ENCODE measurements around the gene NFKBIE.

The NFKBIE gene

GRCh38 chr6:44221961-44222335 is 43.4 kb downstream of the NFKBIE start:
- TF ChIP-seq, protein P1, sequence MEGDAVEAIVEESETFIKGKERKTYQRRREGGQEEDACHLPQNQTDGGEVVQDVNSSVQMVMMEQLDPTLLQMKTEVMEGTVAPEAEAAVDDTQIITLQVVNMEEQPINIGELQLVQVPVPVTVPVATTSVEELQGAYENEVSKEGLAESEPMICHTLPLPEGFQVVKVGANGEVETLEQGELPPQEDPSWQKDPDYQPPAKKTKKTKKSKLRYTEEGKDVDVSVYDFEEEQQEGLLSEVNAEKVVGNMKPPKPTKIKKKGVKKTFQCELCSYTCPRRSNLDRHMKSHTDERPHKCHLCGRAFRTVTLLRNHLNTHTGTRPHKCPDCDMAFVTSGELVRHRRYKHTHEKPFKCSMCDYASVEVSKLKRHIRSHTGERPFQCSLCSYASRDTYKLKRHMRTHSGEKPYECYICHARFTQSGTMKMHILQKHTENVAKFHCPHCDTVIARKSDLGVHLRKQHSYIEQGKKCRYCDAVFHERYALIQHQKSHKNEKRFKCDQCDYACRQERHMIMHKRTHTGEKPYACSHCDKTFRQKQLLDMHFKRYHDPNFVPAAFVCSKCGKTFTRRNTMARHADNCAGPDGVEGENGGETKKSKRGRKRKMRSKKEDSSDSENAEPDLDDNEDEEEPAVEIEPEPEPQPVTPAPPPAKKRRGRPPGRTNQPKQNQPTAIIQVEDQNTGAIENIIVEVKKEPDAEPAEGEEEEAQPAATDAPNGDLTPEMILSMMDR (conservative IDR thresholded peaks at IDR 0.05; ENCODE audit: low read depth) = no peak
- peak overlapping the region; percentile 86 for H3K27ac ChIP-seq
- ChIA-PET CTCF (interaction anchor here (0.5 to 2.7 kb wide), 8 partner anchors 9 to 44 kb away, joined by 3 to 11 read pairs (median 4); no protein-coding TSS in a partner anchor), POLR2A (ENCODE audit: low non-redundant PET) (interaction anchor here (1.4 kb wide), 1 partner anchor 21 kb away, joined by 6 read pairs; no protein-coding TSS in a partner anchor)
- no peak for DNase-seq (ENCODE audit: low spot score)

- TF ChIP-seq, protein P1 (conservative IDR thresholded peaks at IDR 0.05; ENCODE audit: low read depth) = peak; percentile 87
- H3K27ac ChIP-seq = peak overlapping the region; percentile 86
- ChIA-PET CTCF (interaction anchor here (0.5 to 1.7 kb wide), 12 partner anchors 9 to 126 kb away, joined by 3 to 7 read pairs (median 4); no protein-coding TSS in a partner anchor), POLR2A (ENCODE audit: low non-redundant PET) (interaction anchor here (1.4 kb wide), 1 partner anchor 20 kb away, joined by 6 read pairs; no protein-coding TSS in a partner anchor)
- DNase-seq (ENCODE audit: low spot score) = peak; percentile 84
Measured at GRCh38 chr6:44221291-44221960, 43.9 kb downstream of the NFKBIE start.

DNA sequence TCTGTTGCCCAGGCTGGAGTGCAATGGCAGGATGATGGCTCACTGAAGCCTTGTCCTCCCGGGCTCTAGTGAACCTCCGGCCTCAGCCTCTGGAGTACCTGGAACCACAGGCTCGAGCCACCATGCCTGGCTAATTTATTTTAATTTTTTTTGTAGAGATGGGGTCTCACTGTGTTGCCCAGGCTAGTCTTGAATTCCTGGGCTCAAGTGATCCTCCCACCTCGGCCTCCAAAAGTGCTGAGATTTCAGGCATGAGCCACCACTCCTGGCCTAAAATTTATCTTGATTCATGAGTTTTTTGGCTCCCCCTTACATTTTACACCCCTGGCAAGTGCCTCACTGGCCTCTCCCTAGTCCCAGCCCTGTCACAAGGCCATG is 44.4 kb downstream of the NFKBIE start:
- no peak for DNase-seq (ENCODE audit: low spot score)
- H3K27ac ChIP-seq = peak overlapping the region; percentile 86
- TF ChIP-seq, protein P1 (conservative IDR thresholded peaks at IDR 0.05; ENCODE audit: low read depth) = no peak
- ChIA-PET CTCF (interaction anchor here (0.6 to 1.7 kb wide), 10 partner anchors 8 to 125 kb away, joined by 3 to 7 read pairs (median 4); no protein-coding TSS in a partner anchor), POLR2A (ENCODE audit: low non-redundant PET) (interaction anchor here (1.4 kb wide), 1 partner anchor 20 kb away, joined by 6 read pairs; no protein-coding TSS in a partner anchor)

DNA sequence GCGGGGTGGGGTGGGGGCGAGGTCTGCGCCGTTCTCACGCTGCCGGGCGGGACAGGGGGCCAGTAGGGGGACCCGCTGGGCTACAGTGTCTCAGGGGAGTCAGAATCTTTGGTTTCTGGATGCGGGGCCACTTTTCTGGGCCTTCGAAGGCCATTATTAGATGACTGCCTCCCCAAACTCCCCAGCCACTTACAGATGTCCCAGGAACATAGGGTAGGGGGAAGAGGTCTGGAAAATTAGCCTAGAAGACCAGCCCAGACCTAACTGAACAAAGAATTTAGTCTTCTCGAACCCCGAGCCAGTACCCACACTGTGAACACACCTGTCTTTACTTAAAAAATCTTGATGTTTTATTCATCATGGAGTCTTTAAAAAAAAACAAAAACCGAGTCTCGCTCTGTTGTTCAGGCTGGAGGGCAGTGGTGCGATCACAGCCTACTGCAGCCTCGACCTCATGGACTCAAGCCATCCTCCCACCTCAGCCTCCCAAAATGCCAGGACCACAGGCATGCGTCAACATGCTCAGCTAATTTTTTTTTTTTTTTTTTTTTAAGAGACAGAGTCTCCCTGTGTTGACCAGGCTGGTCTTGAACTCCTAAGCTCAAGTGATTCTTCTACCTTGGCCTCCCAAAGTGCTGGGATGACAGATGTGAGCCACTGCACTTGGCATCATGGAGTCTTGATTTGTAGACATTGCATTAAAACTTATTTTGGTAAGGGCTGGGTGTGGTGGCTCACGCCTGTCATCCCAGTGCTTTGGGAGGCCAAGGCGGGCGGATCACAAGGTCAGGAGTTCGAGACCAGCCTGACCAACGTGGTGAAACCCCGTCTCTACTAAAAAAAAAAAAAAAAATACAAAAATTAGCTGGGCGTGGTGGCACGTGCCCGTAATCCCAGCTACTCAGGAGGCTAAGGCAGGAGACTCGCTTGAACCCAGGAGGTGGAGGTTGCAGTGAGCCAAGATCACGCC is 45.3 kb downstream of the NFKBIE start:
- H3K27ac ChIP-seq = peak overlapping the region; percentile 86
- ChIA-PET POLR2A (ENCODE audit: low non-redundant PET) (no interaction called here), CTCF (interaction anchor here (0.6 to 0.7 kb wide), 2 partner anchors 11 to 188 kb away, joined by 3 to 5 read pairs; no protein-coding TSS in a partner anchor)
- no peak for DNase-seq (ENCODE audit: low spot score)
- TF ChIP-seq, protein P1 (conservative IDR thresholded peaks at IDR 0.05; ENCODE audit: low read depth) = no peak

GRCh38 chr6:44219053-44219814 is 46.1 kb downstream of the NFKBIE start:
- DNase-seq (ENCODE audit: low spot score) = no peak
- TF ChIP-seq, protein P1 (conservative IDR thresholded peaks at IDR 0.05; ENCODE audit: low read depth) = no peak
- no peak overlapping the region; the same call in 1 of the 2 replicates for H3K27ac ChIP-seq
- ChIA-PET CTCF (no interaction called here), POLR2A (ENCODE audit: low non-redundant PET) (no interaction called here)

Measured in RWPE1 (cell line).